Pancreas (tissue), 10 donors: ENCODE results near the gene SRMS. TPM values are rescaled to one million over a fixed set of nuclear protein-coding genes. Genes with fewer than 3 reads are reported as not detected.
"Not testable (repeated sequence)": the region's sequence is repeated elsewhere in the genome, so short reads cannot be mapped to it uniquely, and the experiment has no call there.

Experiments used
- ATAC-seq, 4 donors: fragments of 200-7000 bp; cut with Tn5 transposase; one replicate each; pipeline versions ENCODE4 v1.8.0 to v1.9.1; 2020; ENCODE audit warnings: mild to moderate bottlenecking in 4 of 4, moderate library complexity in 4 of 4
- DNase-seq, 6 donors: peaks; one replicate each; pipeline ENCODE4 v3.0.0-alpha.2; 2020
- FAIRE-seq: peaks from 2 replicates; lab custom pipeline; 2012; peaks lifted over from hg19 to GRCh38; lab: Jason Lieb, UNC
- H3K27ac ChIP-seq, 4 donors: fragments of 200-600 bp; sonication (generic); 1 replicate in 3 of 4; 2 replicates in 1 of 4; pipeline versions ENCODE4 v1.5.0 to v1.8.0; 2020
- H3K27me3 ChIP-seq, 4 donors: fragments of 200-600 bp; one replicate each; pipeline ENCODE4 v1.8.0; 2021
- H3K36me3 ChIP-seq, 3 donors: fragments of 200-600 bp; sonication (generic) in 1 of 3; one replicate each; pipeline versions ENCODE4 v1.5.0 to v1.8.0; 2020 to 2021
- H3K4me1 ChIP-seq, 3 donors: fragments of 200-600 bp; one replicate each; pipeline ENCODE4 v1.8.0; 2021
- H3K4me3 ChIP-seq, 4 donors: fragments of 200-600 bp; sonication (generic) in 2 of 4; one replicate each; pipeline versions ENCODE4 v1.5.0 to v1.8.0; 2020 to 2021
- H3K9me3 ChIP-seq, 4 donors: fragments of 200-600 bp; one replicate each; pipeline ENCODE4 v1.8.0; 2021
- CTCF ChIP-seq, 4 donors: fragments of 200-600 bp; sonication (generic) in 3 of 4; IDR thresholded peaks; one replicate each; pipeline versions ENCODE4 v1.5.0 to v1.8.0; 2021; ENCODE audit warnings: antibody characterized with exemption in 4 of 4
- WGBS, 2 donors: extraction: QIAGEN DNeasy Blood & Tissue Kit; methylation state at CpG; one replicate each; pipeline ENCODE4 v1.1.7; 2013; 5-methylcytosine and 5-hydroxymethylcytosine counted together
- intact Hi-C, 3 donors: fragments of 100-400 bp; cut with DNase I; formaldehyde crosslinking; loops; one replicate each; pipeline versions ENCODE4 v1.11.1 to v1.14.2; 2022
- polyA plus RNA-seq, 2 donors: library from polyadenylated mRNA; stranded (reverse); fragments of 200-250 nt; gene quantifications; one replicate each; pipeline ENCODE4 v1.2.3, GENCODE V29; 2013
- total RNA-seq, 6 donors: library from RNA; stranded (reverse); fragmentation: NEBNext Ultra II Directional in 4 of 6; extraction: Animal tissue kit (Norgen Biotek cat#: 25700) in 4 of 6; gene quantifications; one replicate each; pipeline versions ENCODE4 v1.2.1 to v1.2.4, GENCODE V29; 2021 to 2023
- donor health status: healthy with polysubstance abuse.
- donor health status: DM: no; HTN: no; CAD: no; lungs with moderate emphysema.
- donor health status: DM: no; HTN: no; CAD: no.
- donor health status: control.
- donor health status: control.
- donor health status: Bipolar disorder and iron deficiency.
- donor health status: DM: yes; HTN: yes; CAD: no.
- donor health status: DM: no; HTN: no; CAD: no.
- donor health status: DM: no; HTN: no; CAD: no.
- donor health status: DM: yes; HTN: yes; CAD: no.

Gene SRMS
- total and polyA plus RNA-seq, 8 donors: not detected

DNA sequence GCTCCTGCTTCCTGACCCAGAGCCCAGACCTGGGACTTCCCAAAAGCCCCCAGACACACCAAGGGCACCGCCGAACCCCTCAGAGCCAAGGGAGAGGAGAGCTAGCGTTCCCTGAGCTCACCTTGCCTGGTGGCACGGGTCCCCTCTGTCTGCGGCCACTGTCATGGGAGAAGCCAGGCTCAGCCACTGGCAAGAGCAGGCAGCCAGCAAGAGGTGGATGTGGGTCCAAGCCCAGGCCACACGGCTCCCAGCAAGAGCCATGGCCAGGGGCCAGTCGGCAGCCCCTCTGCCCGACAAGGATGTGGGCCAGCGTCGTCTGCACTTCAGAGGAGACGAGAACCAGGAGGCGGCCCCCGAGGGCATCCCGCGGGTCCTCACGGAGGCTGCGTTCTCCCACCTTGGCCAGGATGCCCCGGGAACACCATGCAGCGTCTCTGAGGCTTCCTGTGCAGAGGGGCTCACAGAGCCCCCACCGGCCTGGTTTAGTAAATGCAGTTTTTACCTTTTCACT lies 29.1 kb downstream of the SRMS start:
- H3K4me1 ChIP-seq: peaks cover 6 to 8% (median 7%) of the 10 kb centered on the region in 3 donors
- TF ChIP-seq CTCF (IDR thresholded peaks at IDR 0.05): no peak
- H3K4me3 ChIP-seq: no peak overlapping the region
- FAIRE-seq (no peak), DNase-seq (peak in 3 of 6 donors; percentile 24 to 80 (median 47)), ATAC-seq (no peak)
- no peaks in the 10 kb centered on the region for H3K9me3 ChIP-seq
- WGBS, 2 donors: 83 to 84% methylated on average over 18 to 20 of the region's 20 CpGs
- no peaks in the 10 kb centered on the region for H3K27me3 ChIP-seq
- H3K27ac ChIP-seq: no peak overlapping the region
- H3K36me3 ChIP-seq: no peaks in the 10 kb centered on the region
- intact Hi-C loops: no loop called here

- Histone ChIP-seq H3K4me1 (peaks cover 6 to 8% (median 7%) of the 10 kb centered on the region in 3 donors), H3K9me3 (no peaks in the 10 kb centered on the region), H3K27me3 (no peaks in the 10 kb centered on the region), H3K4me3 (no peak overlapping the region), H3K27ac (no peak overlapping the region), H3K36me3 (no peaks in the 10 kb centered on the region)
- DNase-seq: peak in 1 of 6 donors; percentile 70
- no peak for ATAC-seq
- TF ChIP-seq CTCF (IDR thresholded peaks at IDR 0.05): no peak
- intact Hi-C loops: no loop called here
- 86 to 93% methylated on average over 32 of the region's 32 CpGs for WGBS, 2 donors
- FAIRE-seq: no peak
These were observed 29.9 kb downstream of the SRMS start for GRCh38 chr20:63517376-63518309.

DNA sequence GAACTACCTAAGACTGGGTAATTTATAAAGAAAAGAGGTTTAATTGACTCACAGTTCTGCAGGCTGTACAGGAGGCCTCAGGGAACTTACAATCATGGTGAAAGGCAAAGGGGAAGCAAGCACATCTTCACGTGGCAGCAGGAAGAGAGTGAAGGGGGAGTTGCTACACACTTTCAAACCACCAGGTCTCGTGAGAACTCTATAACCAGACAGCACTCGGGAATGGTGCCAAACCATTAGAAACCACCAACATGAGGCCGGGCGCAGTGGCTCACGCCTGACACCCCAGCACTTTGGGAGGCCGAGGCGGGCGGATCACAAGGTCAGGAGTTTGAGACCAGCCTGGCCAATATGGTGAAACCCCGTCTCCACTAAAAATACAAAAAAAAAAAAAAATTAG lies 33.0 kb downstream of the SRMS start:
- H3K27ac ChIP-seq, FAIRE-seq, H3K9me3 ChIP-seq, H3K4me1 ChIP-seq, H3K27me3 ChIP-seq, ATAC-seq, H3K4me3 ChIP-seq, intact Hi-C loops, H3K36me3 ChIP-seq: not testable (repeated sequence)
- DNase-seq: peak in 1 of 6 donors; percentile 29
- WGBS, 2 donors: 76 to 78% methylated on average over 9 to 10 of the region's 10 CpGs

GRCh38 chr20:63513207-63513606 lies 34.3 kb downstream of the SRMS start:
- DNase-seq (no peak), FAIRE-seq (no peak), ATAC-seq (no peak)
- Histone ChIP-seq H3K27me3 (peaks cover 0 to 4% (median 0%) of the 10 kb centered on the region in 4 donors), H3K9me3 (no peaks in the 10 kb centered on the region), H3K36me3 (no peaks in the 10 kb centered on the region), H3K4me3 (no peak overlapping the region), H3K27ac (no peak overlapping the region), H3K4me1 (no peaks in the 10 kb centered on the region)
- intact Hi-C loops: no loop called here
- no peak for TF ChIP-seq CTCF (IDR thresholded peaks at IDR 0.05)
- WGBS, 2 donors: 81 to 85% methylated on average over 3 of the region's 3 CpGs

DNA sequence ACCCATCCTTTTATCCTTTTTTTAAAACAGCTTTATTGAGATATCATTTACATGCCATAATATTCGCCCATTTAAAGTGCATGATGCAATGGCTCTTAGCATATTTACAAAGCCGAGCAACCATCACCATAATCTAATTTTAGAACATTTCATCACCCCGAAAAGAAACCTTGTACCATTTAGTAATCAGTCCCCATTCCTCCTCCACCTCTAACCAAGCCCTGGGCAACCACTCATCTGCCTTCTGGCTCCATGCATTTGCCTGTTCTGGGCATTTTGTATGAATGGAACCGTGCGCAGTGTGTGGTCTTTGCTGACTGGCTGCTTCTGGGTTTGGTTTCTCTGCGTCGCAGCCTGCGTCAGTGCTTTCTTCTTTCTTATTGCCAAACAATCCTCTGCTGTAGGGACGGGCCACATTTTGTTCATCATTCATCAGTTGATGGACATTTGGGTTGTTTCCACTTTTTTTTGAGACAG lies 38.4 kb downstream of the SRMS start:
- DNase-seq (peak in 1 of 6 donors; percentile 21), FAIRE-seq (no peak), ATAC-seq (no peak)
- Histone ChIP-seq H3K9me3 (no peaks in the 10 kb centered on the region), H3K4me3 (no peak overlapping the region), H3K36me3 (no peaks in the 10 kb centered on the region), H3K27me3 (peaks cover 0 to 4% (median 0%) of the 10 kb centered on the region in 4 donors), H3K4me1 (no peaks in the 10 kb centered on the region), H3K27ac (no peak overlapping the region)
- intact Hi-C loops: no loop called here
- 76 to 84% methylated on average over 9 of the region's 9 CpGs for WGBS, 2 donors
- no peak for TF ChIP-seq CTCF (IDR thresholded peaks at IDR 0.05)
